ENCODE data around the gene USO1.
A peak's percentile ranks its signal among the peaks of the same experiment; 100 is the strongest.

Gene USO1

GRCh38 chr4:75834095-75834771 is 109.9 kb downstream of the USO1 start:
- TF ChIP-seq CTCF (IDR thresholded peaks at IDR 0.05; ENCODE audit: insufficient read depth, low read length, missing control alignments): no peak
- DNase-seq (ENCODE audit: low read depth, low spot score): no peak
- H3K4me3 ChIP-seq (ENCODE audit: low read depth, low read length): no peak overlapping the region
- ChIA-PET CTCF (interaction anchor here (2.1 kb wide), 1 partner anchor 13 kb away, joined by 11 read pairs; no protein-coding TSS in a partner anchor), POLR2A (no interaction called here)

GRCh38 chr4:75834772-75835154 is 110.4 kb downstream of the USO1 start:
- ChIA-PET POLR2A (no interaction called here), CTCF (interaction anchor here (2.1 kb wide), 1 partner anchor 13 kb away, joined by 11 read pairs; no protein-coding TSS in a partner anchor)
- DNase-seq (ENCODE audit: low read depth, low spot score): no peak
- no peak for TF ChIP-seq CTCF (IDR thresholded peaks at IDR 0.05; ENCODE audit: insufficient read depth, low read length, missing control alignments)
- no peak overlapping the region for H3K4me3 ChIP-seq (ENCODE audit: low read depth, low read length)

GRCh38 chr4:75841641-75842520 is 117.5 kb downstream of the USO1 start:
- no peak overlapping the region for H3K4me3 ChIP-seq (ENCODE audit: low read depth, low read length)
- DNase-seq (ENCODE audit: low read depth, low spot score): no peak
- POLR2A ChIA-PET: no interaction called here
- CTCF ChIA-PET: no interaction called here
- TF ChIP-seq CTCF (IDR thresholded peaks at IDR 0.05; ENCODE audit: insufficient read depth, low read length, missing control alignments): no peak

- no peak overlapping the region for H3K4me3 ChIP-seq (ENCODE audit: low read depth, low read length)
- ChIA-PET POLR2A (no interaction called here), CTCF (no interaction called here)
- TF ChIP-seq CTCF (IDR thresholded peaks at IDR 0.05; ENCODE audit: insufficient read depth, low read length, missing control alignments): no peak
- no peak for DNase-seq (ENCODE audit: low read depth, low spot score)
Observed at GRCh38 chr4:75843596-75843995, 119.2 kb downstream of the USO1 start.

- peak; percentile 93 for DNase-seq (ENCODE audit: low read depth, low spot score)
- POLR2A ChIA-PET: no interaction called here
- CTCF ChIA-PET: no interaction called here
- TF ChIP-seq CTCF (IDR thresholded peaks at IDR 0.05; ENCODE audit: insufficient read depth, low read length, missing control alignments): no peak
- H3K4me3 ChIP-seq (ENCODE audit: low read depth, low read length): no peak overlapping the region
Observed at GRCh38 chr4:75844151-75844662, 119.8 kb downstream of the USO1 start.

GRCh38 chr4:75845992-75846391 is 121.6 kb downstream of the USO1 start:
- H3K4me3 ChIP-seq (ENCODE audit: low read depth, low read length): no peak overlapping the region
- no peak for TF ChIP-seq CTCF (IDR thresholded peaks at IDR 0.05; ENCODE audit: insufficient read depth, low read length, missing control alignments)
- POLR2A ChIA-PET: no interaction called here
- CTCF ChIA-PET: interaction anchor here (0.6 to 1.4 kb wide), 4 partner anchors 9 to 122 kb away, joined by 3 to 5 read pairs (median 3); partner anchors contain the start of gene USO1
- DNase-seq (ENCODE audit: low read depth, low spot score): no peak
